Measurements from ENCODE around the gene GLG1. TPM values are rescaled to one million over a fixed set of nuclear protein-coding genes. Genes with fewer than 3 reads are reported as not detected.

Gene GLG1
- total and polyA plus RNA-seq, 4 donors = 22.2 to 71.5 (median 47.9) TPM

GRCh38 chr16:74451951-74452758 is 154.8 kb downstream of the GLG1 start:
- WGBS = 94% methylated on average over 14 of the region's 14 CpGs
- H3K4me3 ChIP-seq (ENCODE audit: low read depth in 1 of 3, low read length in 3 of 3) = no peak overlapping the region
- H3K9me3 ChIP-seq (ENCODE audit: control insufficient read depth in 4 of 4, low read length in 3 of 4) = no peaks in the 10 kb centered on the region
- peaks cover 0 to 4% (median 0%) of the 10 kb centered on the region in 4 donors for H3K4me1 ChIP-seq (ENCODE audit: control insufficient read depth in 4 of 4, insufficient read depth in 4 of 4, low read length in 3 of 4)
- no peak overlapping the region for H3K27ac ChIP-seq (ENCODE audit: low read depth in 1 of 2, low read length in 2 of 2)
- no peaks in the 10 kb centered on the region for H3K27me3 ChIP-seq (ENCODE audit: control insufficient read depth in 4 of 4, insufficient read depth in 4 of 4, low read length in 3 of 4)
- DNase-seq (ENCODE audit: low spot score) = no peak
- peaks cover 5 to 52% (median 43%) of the 10 kb centered on the region in 4 donors for H3K36me3 ChIP-seq (ENCODE audit: control insufficient read depth in 4 of 4, insufficient read depth in 3 of 4, low read depth in 1 of 4, low read length in 3 of 4)
- H3K9ac ChIP-seq (ENCODE audit: low read depth in 1 of 2, low read length in 2 of 2) = no peak overlapping the region
- TF ChIP-seq TAF1 (conservative IDR thresholded peaks at IDR 0.05) (no peak), CTCF (IDR thresholded peaks at IDR 0.05; ENCODE audit: low read depth, low read length, missing input control) (no peak), HNF4G (IDR thresholded peaks at IDR 0.05) (no peak), NR2F2 (IDR thresholded peaks at IDR 0.05) (no peak), SP1 (IDR thresholded peaks at IDR 0.05) (no peak), FOXA2 (IDR thresholded peaks at IDR 0.05) (no peak), GABPA (IDR thresholded peaks at IDR 0.05 in 1 of 2, conservative IDR thresholded peaks at IDR 0.05 in 1 of 2) (no peak), EGR1 (IDR thresholded peaks at IDR 0.05; ENCODE audit: low read depth in 2 of 2) (no peak), HNF4A (conservative IDR thresholded peaks at IDR 0.05) (no peak), RAD21 (IDR thresholded peaks at IDR 0.05) (no peak), YY1 (IDR thresholded peaks at IDR 0.05) (no peak), MAX (IDR thresholded peaks at IDR 0.05) (no peak), FOXA1 (IDR thresholded peaks at IDR 0.05) (no peak), ZBTB33 (IDR thresholded peaks at IDR 0.05) (no peak)

GRCh38 chr16:74450967-74451760 is 155.8 kb downstream of the GLG1 start:
- H3K36me3 ChIP-seq (ENCODE audit: control insufficient read depth in 4 of 4, insufficient read depth in 3 of 4, low read depth in 1 of 4, low read length in 3 of 4) = peaks cover 5 to 43% (median 36%) of the 10 kb centered on the region in 4 donors
- H3K9ac ChIP-seq (ENCODE audit: low read depth in 1 of 2, low read length in 2 of 2) = no peak overlapping the region
- no peak overlapping the region for H3K4me3 ChIP-seq (ENCODE audit: low read depth in 1 of 3, low read length in 3 of 3)
- no peak overlapping the region for H3K27ac ChIP-seq (ENCODE audit: low read depth in 1 of 2, low read length in 2 of 2)
- DNase-seq (ENCODE audit: low spot score) = no peak
- H3K27me3 ChIP-seq (ENCODE audit: control insufficient read depth in 4 of 4, insufficient read depth in 4 of 4, low read length in 3 of 4) = no peaks in the 10 kb centered on the region
- no peaks in the 10 kb centered on the region for H3K9me3 ChIP-seq (ENCODE audit: control insufficient read depth in 4 of 4, low read length in 3 of 4)
- no peak for TF ChIP-seq TAF1 (conservative IDR thresholded peaks at IDR 0.05)
- no peak for TF ChIP-seq EGR1 (IDR thresholded peaks at IDR 0.05; ENCODE audit: low read depth in 2 of 2)
- no peak for TF ChIP-seq HNF4A (conservative IDR thresholded peaks at IDR 0.05)
- no peak for TF ChIP-seq RXRA (IDR thresholded peaks at IDR 0.05)
- TF ChIP-seq CTCF (IDR thresholded peaks at IDR 0.05; ENCODE audit: low read depth, low read length, missing input control) = no peak
- TF ChIP-seq SP1 (IDR thresholded peaks at IDR 0.05) = no peak
- no peak for TF ChIP-seq JUND (IDR thresholded peaks at IDR 0.05)
- H3K4me1 ChIP-seq (ENCODE audit: control insufficient read depth in 4 of 4, insufficient read depth in 4 of 4, low read length in 3 of 4) = peaks cover 0 to 4% (median 0%) of the 10 kb centered on the region in 4 donors
- 97% methylated on average over 20 of the region's 20 CpGs for WGBS
